Measurements from ENCODE around the gene NXF2.
"Not testable (repeated sequence)": the region's sequence is repeated elsewhere in the genome, so short reads cannot be mapped to it uniquely, and the experiment has no call there.

The NXF2 gene, protein sequence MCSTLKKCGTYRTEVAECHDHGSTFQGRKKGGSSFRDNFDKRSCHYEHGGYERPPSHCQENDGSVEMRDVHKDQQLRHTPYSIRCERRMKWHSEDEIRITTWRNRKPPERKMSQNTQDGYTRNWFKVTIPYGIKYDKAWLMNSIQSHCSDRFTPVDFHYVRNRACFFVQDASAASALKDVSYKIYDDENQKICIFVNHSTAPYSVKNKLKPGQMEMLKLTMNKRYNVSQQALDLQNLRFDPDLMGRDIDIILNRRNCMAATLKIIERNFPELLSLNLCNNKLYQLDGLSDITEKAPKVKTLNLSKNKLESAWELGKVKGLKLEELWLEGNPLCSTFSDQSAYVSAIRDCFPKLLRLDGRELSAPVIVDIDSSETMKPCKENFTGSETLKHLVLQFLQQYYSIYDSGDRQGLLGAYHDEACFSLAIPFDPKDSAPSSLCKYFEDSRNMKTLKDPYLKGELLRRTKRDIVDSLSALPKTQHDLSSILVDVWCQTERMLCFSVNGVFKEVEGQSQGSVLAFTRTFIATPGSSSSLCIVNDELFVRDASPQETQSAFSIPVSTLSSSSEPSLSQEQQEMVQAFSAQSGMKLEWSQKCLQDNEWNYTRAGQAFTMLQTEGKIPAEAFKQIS

DNA sequence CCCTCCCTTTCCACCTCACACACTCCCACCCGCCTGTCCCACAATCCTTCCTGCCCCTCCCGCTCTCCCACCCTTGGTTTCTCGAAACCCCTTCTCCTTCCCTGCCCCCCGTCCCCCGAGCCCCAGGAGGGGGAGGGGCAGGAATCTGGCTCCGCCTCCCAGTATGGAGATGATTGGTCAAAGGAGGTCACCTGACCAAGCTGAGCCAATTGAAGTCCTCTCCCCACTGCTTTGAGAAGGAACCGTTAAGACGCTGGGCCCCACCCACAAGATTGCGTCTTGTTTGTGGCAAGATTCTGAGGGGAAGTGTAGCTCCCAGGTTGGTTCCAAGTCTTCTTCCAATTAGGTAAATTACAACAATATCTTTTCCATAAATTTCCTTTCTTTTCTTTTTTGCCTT is at the start of gene NXF2:
Gene NXF2 (plus strand): TSS at position 275 of the 400 bp plus-strand sequence. CDS start 59,912 bp downstream, outside the sequence.
- not testable (repeated sequence) for FAIRE-seq

DNA sequence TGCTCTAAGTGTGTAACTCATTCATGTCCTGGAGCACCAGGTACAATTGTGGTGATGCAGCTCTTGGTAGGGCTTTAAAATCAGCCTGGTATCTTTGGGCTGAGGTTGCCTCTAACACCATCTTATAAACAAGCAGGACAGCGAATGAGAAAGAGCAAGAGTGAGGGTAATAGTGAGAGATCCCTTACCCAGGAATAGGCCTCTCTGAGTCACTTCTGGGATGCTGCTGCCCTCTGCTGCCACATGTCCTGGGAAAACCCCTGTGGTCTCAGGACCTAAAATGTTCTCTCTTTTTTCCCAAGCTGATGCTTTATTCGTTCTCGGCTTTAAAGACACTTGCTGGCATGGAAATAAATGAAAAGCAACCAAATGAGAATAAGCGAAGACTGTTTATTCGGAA is 39.0 kb upstream of the NXF2 start:
- FAIRE-seq: not testable (repeated sequence)

DNA sequence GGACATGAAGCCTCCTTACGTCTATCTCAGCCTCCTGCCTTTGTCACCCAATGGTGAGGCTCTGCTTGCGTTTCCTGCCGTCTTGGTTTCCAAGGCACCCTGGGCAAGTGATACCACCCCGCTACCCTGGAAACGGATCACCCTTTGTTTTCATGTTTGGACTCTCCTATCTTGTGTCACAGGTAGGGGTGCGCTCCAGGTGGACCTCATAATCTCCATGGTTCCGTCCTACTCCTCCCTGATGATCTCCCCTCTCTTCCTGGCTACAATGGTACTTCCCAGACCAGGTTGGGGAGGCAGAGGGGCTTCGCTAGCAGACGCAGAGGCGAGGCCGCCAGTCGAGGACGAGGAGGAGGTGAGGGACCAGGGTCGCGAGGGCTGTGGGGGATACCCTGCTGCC is 32.0 kb upstream of the NXF2 start, which contains the start of gene TCP11X1:
Gene TCP11X1 (plus strand): TSS at position 316 of the 400 bp plus-strand sequence.
- FAIRE-seq: not testable (repeated sequence)

DNA sequence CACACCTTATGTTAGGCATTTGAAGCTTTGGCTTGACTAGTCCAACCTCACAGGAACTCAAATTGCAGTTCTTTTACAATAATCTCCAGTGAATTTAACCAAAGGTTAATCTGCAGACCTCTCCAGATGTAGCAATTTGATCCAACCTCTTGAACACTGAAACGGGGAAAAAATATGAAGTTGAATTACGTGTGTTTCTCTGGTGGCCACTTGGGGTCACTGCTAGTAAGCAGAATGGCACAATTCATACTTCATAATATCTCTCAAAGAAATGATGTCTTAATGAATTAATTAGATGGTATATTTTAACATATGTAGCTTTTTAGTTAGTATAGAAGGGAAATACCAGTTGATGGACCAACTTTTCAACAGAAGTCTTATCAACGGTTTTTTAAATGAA is 30.5 kb upstream of the NXF2 start:
- FAIRE-seq: not testable (repeated sequence)

DNA sequence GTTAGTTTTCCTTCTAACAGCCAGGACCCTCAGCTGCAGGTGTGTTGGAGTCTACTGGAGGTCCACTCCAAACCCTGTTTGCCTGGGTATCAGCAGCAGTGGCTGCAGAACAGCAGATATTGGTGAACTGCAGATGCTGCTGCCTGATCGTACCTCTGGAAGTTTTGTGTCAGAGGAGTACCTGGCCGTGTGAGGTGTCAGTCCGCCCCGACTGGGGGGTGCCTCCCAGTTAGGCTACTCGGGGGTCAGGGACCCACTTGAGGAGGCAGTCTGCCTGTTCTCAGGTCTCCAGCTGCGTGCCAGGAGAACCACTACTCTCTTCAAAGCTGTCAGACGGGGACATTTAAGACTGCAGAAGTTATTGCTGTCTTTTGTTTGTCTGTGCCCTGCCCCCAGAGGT is 11.3 kb upstream of the NXF2 start:
- FAIRE-seq: not testable (repeated sequence)

DNA sequence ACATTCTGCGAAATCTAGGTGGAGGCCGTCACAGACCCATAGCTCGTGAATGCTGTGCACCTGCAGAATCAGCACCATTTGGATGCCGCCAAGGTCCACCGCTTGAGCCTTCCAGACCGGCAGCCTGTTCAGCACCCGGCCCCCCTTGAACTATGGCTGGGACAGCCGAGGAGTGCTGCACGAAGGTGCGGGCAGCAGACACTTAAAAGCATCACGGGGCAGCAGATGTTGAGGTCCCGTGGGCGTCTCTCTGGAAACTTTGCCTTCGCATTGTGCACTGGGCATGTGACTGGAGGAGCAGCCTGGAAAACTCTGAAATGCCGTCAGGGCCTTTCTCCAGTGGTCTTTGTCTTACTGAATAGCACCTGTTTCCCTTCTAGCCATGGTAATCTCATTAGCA is 6.7 kb upstream of the NXF2 start:
- FAIRE-seq: not testable (repeated sequence)

DNA sequence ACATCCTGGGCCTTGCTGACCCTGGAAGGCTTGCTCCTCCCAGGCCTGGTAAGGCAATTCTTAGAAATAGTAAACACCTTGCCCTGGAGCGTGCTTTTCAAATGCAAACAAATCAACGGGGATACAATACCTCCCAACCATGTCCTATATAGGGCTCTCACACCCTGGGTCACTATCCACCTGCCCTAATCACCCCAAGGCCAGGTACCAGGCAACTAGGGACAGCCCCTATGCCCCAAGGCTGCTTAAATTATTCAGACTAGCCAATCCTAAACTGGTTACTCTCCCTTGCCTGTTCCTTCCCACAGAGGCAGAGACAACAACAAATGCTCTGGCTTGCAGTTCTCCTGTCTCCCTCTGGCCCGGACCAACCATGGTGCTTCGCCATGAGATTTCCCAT is 25.3 kb downstream of the NXF2 start:
- not testable (repeated sequence) for FAIRE-seq

DNA sequence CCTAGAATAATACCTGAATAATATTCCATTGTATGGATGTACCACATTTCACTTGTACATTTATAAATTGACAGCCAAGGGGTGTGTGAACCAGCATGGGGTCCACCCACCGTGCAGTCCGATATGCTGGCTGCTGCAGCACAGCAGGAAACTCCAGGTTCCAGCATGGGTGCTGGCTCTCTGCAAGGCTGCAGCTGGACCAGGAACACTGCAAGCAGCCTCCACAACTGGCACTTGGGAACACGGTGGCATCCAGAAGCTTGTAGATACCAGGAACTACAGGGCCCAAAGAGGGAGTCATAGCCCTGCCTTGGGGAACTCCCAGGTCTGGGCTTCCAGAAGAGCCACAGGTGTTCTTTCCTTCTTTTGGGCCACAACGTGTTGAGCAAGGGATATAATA is 91.2 kb downstream of the NXF2 start:
- no peak for FAIRE-seq

DNA sequence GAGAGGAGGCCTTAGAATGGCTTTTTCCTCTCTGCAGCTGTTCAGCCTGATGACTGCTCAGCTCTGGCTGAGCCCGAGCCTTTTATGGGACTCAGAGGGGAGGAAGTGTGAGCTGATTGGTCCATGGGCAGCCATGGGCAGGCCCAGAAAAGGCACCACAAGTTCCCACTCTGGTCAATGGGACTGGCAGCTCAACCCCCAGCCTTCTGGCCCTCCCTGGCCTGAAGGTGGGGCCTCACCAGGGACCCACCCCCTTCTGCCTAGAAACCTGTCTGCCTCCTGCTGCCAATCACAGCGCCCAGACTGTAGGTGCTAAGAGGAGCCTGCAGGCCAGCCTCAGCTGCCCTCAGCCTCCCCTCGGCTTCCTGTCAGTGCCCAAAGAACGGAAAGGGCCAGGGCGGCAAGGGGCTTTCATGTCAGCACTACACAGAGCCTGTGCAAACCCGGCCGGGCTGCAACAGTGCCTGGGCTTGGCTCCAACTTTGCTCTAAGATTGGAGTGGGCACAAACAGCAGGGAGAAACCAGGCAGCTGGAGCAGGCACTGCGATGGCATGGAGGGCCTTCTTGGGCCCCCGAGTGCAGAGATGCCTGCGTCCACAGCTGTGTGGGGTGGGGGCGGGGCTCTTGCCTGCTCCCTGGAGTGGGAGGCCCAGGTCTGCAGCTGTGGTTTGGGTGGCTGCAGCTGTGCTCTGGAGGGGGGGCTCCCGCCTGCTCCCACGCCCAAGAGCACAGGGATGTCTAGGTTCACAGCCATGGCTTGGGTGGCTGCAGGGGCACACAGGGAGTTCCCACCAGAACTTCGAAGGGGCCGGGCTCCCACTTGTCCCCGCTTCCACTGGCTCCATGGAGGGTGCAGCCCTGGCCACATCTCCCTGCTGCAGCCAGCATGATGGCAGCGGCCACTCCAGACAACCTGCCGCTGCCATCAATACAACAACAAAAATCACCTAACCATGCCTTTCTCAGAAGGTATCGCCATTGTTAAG is 92.6 kb downstream of the NXF2 start:
- no peak for FAIRE-seq

DNA sequence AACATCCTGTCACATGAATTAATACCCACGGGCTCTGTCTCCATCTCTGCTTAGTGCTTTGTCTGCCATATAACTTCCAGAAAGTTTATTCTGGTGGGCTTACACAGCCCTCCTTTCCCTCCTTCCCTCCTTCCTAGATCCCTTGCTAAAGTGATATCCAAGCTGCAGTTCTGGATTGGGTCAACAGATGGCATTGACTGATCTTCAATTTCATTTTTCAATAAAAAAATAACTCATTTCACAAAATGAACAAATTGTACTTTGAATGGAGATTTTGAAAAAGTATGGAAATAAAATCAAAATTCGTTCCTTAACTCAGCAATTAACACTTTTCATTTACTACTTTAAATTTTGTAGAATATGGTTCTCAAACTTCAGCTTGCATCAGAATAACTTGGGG is 94.9 kb downstream of the NXF2 start:
- FAIRE-seq: peak; percentile 47

DNA sequence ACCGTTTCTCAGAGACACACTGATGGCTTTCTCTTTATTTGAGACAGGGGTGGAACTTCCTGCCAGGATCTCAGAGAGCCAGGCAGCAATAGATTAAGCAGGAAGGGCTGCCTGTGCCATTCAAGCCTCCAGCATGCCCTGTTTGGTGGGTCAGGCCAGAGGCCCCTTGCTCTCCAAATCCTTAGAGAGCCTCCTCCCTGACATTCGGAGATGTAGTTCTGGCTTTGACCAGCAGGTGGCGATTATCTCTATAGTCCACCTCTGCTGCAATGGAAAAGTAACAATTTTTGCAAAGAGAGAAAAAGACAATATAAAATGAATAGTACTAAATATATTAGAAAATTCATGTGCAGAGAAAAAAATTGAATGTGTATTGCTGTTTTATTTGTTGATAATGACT is 98.9 kb downstream of the NXF2 start:
- FAIRE-seq: no peak

All from islet of Langerhans (tissue), 1 donor.